ENCODE data around the gene EIF3L. TPM values are rescaled to one million over a fixed set of nuclear protein-coding genes. Genes with fewer than 3 reads are reported as not detected.

The EIF3L gene
- total RNA-seq, 2 donors from 2014 or later, result 358 to 451 TPM

GRCh38 chr22:37925767-37926166 is 76.5 kb downstream of the EIF3L start:
- H3K27ac ChIP-seq, result no peak overlapping the region
- no peak overlapping the region for H3K4me3 ChIP-seq
- no peak for DNase-seq
- TF ChIP-seq CTCF (IDR thresholded peaks at IDR 0.05), result no peak
- no peaks in the 10 kb centered on the region for H3K4me1 ChIP-seq
- peaks cover 11% of the 10 kb centered on the region for H3K36me3 ChIP-seq
- no peaks in the 10 kb centered on the region for H3K27me3 ChIP-seq
- intact Hi-C loops (cut with DNase I), result no loop called here
- H3K9me3 ChIP-seq, result no peaks in the 10 kb centered on the region
- no peak overlapping the region for H3K9ac ChIP-seq (ENCODE audit: low read depth in 2 of 2, low read length in 2 of 2)

GRCh38 chr22:37926358-37926757 is 77.1 kb downstream of the EIF3L start:
- DNase-seq, result no peak
- Histone ChIP-seq H3K9me3 (no peaks in the 10 kb centered on the region), H3K36me3 (peaks cover 11% of the 10 kb centered on the region), H3K27ac (no peak overlapping the region), H3K27me3 (no peaks in the 10 kb centered on the region), H3K9ac (ENCODE audit: low read depth in 2 of 2, low read length in 2 of 2) (no peak overlapping the region), H3K4me3 (no peak overlapping the region), H3K4me1 (no peaks in the 10 kb centered on the region)
- no peak for TF ChIP-seq CTCF (IDR thresholded peaks at IDR 0.05)
- intact Hi-C loops (cut with DNase I), result no loop called here

- Histone ChIP-seq H3K36me3 (peaks cover 11% of the 10 kb centered on the region), H3K27me3 (no peaks in the 10 kb centered on the region), H3K9ac (ENCODE audit: low read depth in 2 of 2, low read length in 2 of 2) (no peak overlapping the region), H3K4me1 (no peaks in the 10 kb centered on the region), H3K27ac (no peak overlapping the region), H3K9me3 (no peaks in the 10 kb centered on the region), H3K4me3 (no peak overlapping the region)
- intact Hi-C loops (cut with DNase I), result no loop called here
- no peak for DNase-seq
- no peak for TF ChIP-seq CTCF (IDR thresholded peaks at IDR 0.05)
These were observed 77.8 kb downstream of the EIF3L start for GRCh38 chr22:37926771-37927636.

- peaks cover 11% of the 10 kb centered on the region for H3K36me3 ChIP-seq
- TF ChIP-seq CTCF (IDR thresholded peaks at IDR 0.05), result no peak
- H3K4me1 ChIP-seq, result no peaks in the 10 kb centered on the region
- no peaks in the 10 kb centered on the region for H3K9me3 ChIP-seq
- no peak overlapping the region for H3K27ac ChIP-seq
- no peak overlapping the region for H3K9ac ChIP-seq (ENCODE audit: low read depth in 2 of 2, low read length in 2 of 2)
- no peaks in the 10 kb centered on the region for H3K27me3 ChIP-seq
- no peak overlapping the region for H3K4me3 ChIP-seq
- no peak for DNase-seq
- intact Hi-C loops (cut with DNase I), result no loop called here
These were observed 78.4 kb downstream of the EIF3L start for GRCh38 chr22:37927637-37927936.

- H3K27ac ChIP-seq, result no peak overlapping the region
- no peak for DNase-seq
These were observed 80.2 kb downstream of the EIF3L start for GRCh38 chr22:37929390-37929789.

More at GRCh38 chr22:37929390-37929789, 80.2 kb downstream of the EIF3L start:
- Histone ChIP-seq H3K27me3 (no peaks in the 10 kb centered on the region), H3K4me3 (no peak overlapping the region), H3K9me3 (no peaks in the 10 kb centered on the region), H3K36me3 (peaks cover 11% of the 10 kb centered on the region), H3K4me1 (peaks cover 4% of the 10 kb centered on the region), H3K9ac (ENCODE audit: low read depth in 2 of 2, low read length in 2 of 2) (no peak overlapping the region)
- no peak for TF ChIP-seq CTCF (IDR thresholded peaks at IDR 0.05)
- intact Hi-C loops (cut with DNase I), result no loop called here

Measured in colonic mucosa (tissue), 4 donors.